Breast epithelium (tissue), 3 donors: ENCODE results near the gene TRAIP.

Source experiments
- POLR2A ChIP-seq: fragments of 450-650 bp; IDR thresholded peaks from one replicate; pipeline ENCODE4 v1.6.1; 2016; ENCODE audit warnings: antibody characterized with exemption, mild to moderate bottlenecking, moderate library complexity
- POLR2AphosphoS5 ChIP-seq, 3 donors: sonication (generic); formaldehyde crosslinking; IDR thresholded peaks; one replicate each; pipeline ENCODE4 v1.6.1; 2017; ENCODE audit warnings: antibody characterized with exemption in 3 of 3
- TF ChIP-seq, protein P1 (sequence below), 3 donors: fragments of 450-650 bp; IDR thresholded peaks; one replicate each; pipeline ENCODE4 v1.5.1; 2016 to 2017; ENCODE audit warnings: antibody characterized with exemption in 3 of 3, mild to moderate bottlenecking in 3 of 3, moderate library complexity in 3 of 3

DNA sequence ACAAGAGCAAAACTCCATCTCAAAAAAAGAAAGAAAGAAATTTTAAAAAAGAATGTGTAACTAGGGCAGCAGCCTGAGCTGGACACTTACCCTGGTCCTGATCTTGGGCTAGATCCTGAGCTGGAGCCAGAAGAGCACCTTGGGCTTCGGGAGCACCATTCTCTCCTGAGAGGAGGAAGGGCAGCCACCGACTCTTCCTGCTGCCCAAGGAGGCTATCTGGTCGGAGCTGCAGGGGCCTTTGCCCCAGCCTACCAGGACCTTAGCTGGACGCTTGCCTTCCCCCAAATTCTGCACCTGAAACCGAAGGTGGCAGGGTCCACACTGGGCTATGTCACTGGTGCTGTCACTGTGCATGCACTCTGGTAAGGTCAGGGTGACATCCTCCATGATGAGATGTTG is 20.2 kb upstream of the TRAIP start:
- TF ChIP-seq, protein P1, sequence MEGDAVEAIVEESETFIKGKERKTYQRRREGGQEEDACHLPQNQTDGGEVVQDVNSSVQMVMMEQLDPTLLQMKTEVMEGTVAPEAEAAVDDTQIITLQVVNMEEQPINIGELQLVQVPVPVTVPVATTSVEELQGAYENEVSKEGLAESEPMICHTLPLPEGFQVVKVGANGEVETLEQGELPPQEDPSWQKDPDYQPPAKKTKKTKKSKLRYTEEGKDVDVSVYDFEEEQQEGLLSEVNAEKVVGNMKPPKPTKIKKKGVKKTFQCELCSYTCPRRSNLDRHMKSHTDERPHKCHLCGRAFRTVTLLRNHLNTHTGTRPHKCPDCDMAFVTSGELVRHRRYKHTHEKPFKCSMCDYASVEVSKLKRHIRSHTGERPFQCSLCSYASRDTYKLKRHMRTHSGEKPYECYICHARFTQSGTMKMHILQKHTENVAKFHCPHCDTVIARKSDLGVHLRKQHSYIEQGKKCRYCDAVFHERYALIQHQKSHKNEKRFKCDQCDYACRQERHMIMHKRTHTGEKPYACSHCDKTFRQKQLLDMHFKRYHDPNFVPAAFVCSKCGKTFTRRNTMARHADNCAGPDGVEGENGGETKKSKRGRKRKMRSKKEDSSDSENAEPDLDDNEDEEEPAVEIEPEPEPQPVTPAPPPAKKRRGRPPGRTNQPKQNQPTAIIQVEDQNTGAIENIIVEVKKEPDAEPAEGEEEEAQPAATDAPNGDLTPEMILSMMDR (IDR thresholded peaks at IDR 0.05) = no peak
- no peak for TF ChIP-seq POLR2A
- no peak for TF ChIP-seq POLR2AphosphoS5 (IDR thresholded peaks at IDR 0.05)
